Fibroblast of lung (primary cell): Measurements from ENCODE around the gene PRCD. TPM values are rescaled to one million over a fixed set of nuclear protein-coding genes. Genes with fewer than 3 reads are reported as not detected.

Source experiments
- DNase-seq, 2 donors: peaks; one replicate each; pipeline versions ENCODE4 v3.0.0 to v3.0.0-alpha.2; 2010; ENCODE audit warnings: low read depth in 2 of 2
- H2AFZ ChIP-seq: 2 replicates; pipeline ENCODE4 v1.5.1; 2012; ENCODE audit warnings: low read length, control low read depth, inconsistent platforms
- H3K27ac ChIP-seq: 2 replicates; pipeline ENCODE4 v1.5.1; 2011; ENCODE audit warnings: low read length, control low read depth; ENCODE audit not compliant: insufficient read depth
- H3K27me3 ChIP-seq: 2 replicates; pipeline ENCODE4 v1.5.1; 2011; ENCODE audit warnings: mild to moderate bottlenecking, low read length; ENCODE audit not compliant: control insufficient read depth, insufficient read depth
- H3K36me3 ChIP-seq: 2 replicates; pipeline ENCODE4 v1.5.1; 2011; ENCODE audit warnings: low read length; ENCODE audit not compliant: control insufficient read depth, insufficient read depth
- H3K4me1 ChIP-seq: 2 replicates; pipeline ENCODE4 v1.5.1; 2011; ENCODE audit warnings: low read length; ENCODE audit not compliant: control insufficient read depth, insufficient read depth; ENCODE audit errors: extremely low read depth
- H3K4me2 ChIP-seq: 2 replicates; pipeline ENCODE4 v1.5.1; 2011; ENCODE audit warnings: low read length, control low read depth; ENCODE audit not compliant: insufficient read depth; ENCODE audit errors: extremely low read depth
- H3K4me3 ChIP-seq, 4 experiments: fragments of 200-600 bp in 1 of 4; sonication (generic) in 1 of 4; replicated peaks in 1 of 4; 2 replicates each; pipeline ENCODE4 v1.5.1; 2011 to 2016; ENCODE audit warnings: low read length in 4 of 4, low read depth in 3 of 4, mild to moderate bottlenecking in 3 of 4, control low read depth in 2 of 4, inconsistent platforms in 1 of 4, mixed read lengths in 1 of 4; ENCODE audit not compliant: insufficient read depth in 1 of 4; ENCODE audit errors: control extremely low read depth in 1 of 4
- H3K79me2 ChIP-seq: 2 replicates; pipeline ENCODE4 v1.5.1; 2012; ENCODE audit warnings: mild to moderate bottlenecking, low read length, inconsistent platforms; ENCODE audit not compliant: control insufficient read depth, insufficient read depth
- H3K9ac ChIP-seq: 2 replicates; pipeline ENCODE4 v1.5.1; 2011; ENCODE audit warnings: mild to moderate bottlenecking, low read length, control low read depth; ENCODE audit not compliant: insufficient read depth
- H3K9me3 ChIP-seq: 2 replicates; pipeline ENCODE4 v1.5.1; 2012; ENCODE audit warnings: low read depth, low read length; ENCODE audit not compliant: control insufficient read depth, insufficient read depth
- H4K20me1 ChIP-seq: 2 replicates; pipeline ENCODE4 v1.5.1; 2011; ENCODE audit warnings: low read length; ENCODE audit not compliant: control insufficient read depth, insufficient read depth; ENCODE audit errors: extremely low read depth
- EZH2 ChIP-seq: IDR thresholded peaks from 2 replicates; pipeline ENCODE4 v1.5.1; 2012; ENCODE audit warnings: low read length, control low read depth, mild to moderate bottlenecking; ENCODE audit errors: missing control alignments
- polyA plus RNA-seq, 2 donors: library from polyadenylated mRNA; depleted of rRNA in 1 of 2; stranded (reverse) in 1 of 2; unstranded in 1 of 2; fragments of >200 nt; gene quantifications; 2 replicates each; pipeline ENCODE4 v1.2.1, GENCODE V29; 2011 to 2012; ENCODE audit warnings: missing spikeins in 1 of 2
- total RNA-seq: library from RNA; depleted of rRNA; stranded (reverse); fragments of >200 nt; gene quantifications from 2 replicates; pipeline ENCODE4 v1.2.1, GENCODE V29; 2014
- TF ChIP-seq, protein P1 (sequence below), 2 donors: IDR thresholded peaks in 1 of 2; conservative IDR thresholded peaks in 1 of 2; 1 replicate in 1 of 2; 2 replicates in 1 of 2; pipeline ENCODE4 v1.5.1; 2011 to 2012; ENCODE audit warnings: low read length in 2 of 2, control low read depth in 1 of 2, inconsistent platforms in 1 of 2, low read depth in 1 of 2, mild to moderate bottlenecking in 1 of 2

Gene PRCD
- total and polyA plus RNA-seq, 2 donors (not counting 1 experiment from before 2014, with no cell fraction given): 0.89 to 4.3 TPM

DNA sequence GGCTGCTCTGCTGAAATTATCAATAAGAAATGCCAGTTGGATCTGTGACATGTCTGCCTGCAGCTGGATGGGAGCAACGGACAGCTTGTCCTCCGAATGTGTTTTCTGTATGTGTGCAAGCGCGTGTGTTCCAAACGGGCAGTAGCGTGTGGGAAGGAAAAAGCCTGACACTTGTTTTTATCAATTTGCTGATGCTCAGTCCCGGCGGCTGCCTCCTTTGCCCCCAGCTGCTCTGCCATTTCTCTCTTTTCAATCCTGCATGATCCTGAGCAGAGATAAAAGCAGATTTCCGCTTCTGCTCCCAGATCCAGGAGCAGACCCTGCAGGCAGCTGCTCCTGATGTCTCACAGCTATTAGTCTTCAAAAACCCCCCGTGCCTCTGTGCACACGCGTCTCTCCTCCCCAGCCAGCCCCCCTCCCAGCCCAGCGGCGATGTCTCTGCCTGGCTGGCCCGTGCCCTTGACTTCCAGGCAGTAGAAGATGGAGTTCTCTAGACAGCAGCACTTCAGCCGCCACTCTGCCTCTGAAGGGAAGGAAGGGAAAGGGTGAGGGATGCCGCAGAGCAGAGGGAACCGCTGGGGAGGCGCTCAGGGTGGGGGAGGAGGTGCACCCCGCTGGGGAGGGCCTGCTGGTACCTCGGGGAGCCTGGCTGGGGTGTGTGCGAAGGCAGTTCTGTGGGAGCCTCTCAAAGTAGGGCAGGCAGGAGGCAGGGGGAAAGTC, 4.1 kb downstream of the PRCD start:
- Histone ChIP-seq H3K4me3 (no peak overlapping the region), H3K4me2 (peak overlapping the region; percentile 11), H3K79me2 (no peaks in the 10 kb centered on the region), H3K4me1 (peaks cover 36% of the 10 kb centered on the region), H4K20me1 (no peaks in the 10 kb centered on the region), H3K27me3 (no peaks in the 10 kb centered on the region), H3K9me3 (no peaks in the 10 kb centered on the region), H3K27ac (no peak overlapping the region), H2AFZ (no peak overlapping the region), H3K9ac (peak overlapping the region; percentile 5), H3K36me3 (no peaks in the 10 kb centered on the region)
- no peak for TF ChIP-seq EZH2
- TF ChIP-seq, protein P1, sequence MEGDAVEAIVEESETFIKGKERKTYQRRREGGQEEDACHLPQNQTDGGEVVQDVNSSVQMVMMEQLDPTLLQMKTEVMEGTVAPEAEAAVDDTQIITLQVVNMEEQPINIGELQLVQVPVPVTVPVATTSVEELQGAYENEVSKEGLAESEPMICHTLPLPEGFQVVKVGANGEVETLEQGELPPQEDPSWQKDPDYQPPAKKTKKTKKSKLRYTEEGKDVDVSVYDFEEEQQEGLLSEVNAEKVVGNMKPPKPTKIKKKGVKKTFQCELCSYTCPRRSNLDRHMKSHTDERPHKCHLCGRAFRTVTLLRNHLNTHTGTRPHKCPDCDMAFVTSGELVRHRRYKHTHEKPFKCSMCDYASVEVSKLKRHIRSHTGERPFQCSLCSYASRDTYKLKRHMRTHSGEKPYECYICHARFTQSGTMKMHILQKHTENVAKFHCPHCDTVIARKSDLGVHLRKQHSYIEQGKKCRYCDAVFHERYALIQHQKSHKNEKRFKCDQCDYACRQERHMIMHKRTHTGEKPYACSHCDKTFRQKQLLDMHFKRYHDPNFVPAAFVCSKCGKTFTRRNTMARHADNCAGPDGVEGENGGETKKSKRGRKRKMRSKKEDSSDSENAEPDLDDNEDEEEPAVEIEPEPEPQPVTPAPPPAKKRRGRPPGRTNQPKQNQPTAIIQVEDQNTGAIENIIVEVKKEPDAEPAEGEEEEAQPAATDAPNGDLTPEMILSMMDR (conservative IDR thresholded peaks at IDR 0.05 in 1 of 2, IDR thresholded peaks at IDR 0.05 in 1 of 2; ENCODE audit: low read depth in 1 of 2, low read length in 2 of 2): no peak
- DNase-seq: no peak

DNA sequence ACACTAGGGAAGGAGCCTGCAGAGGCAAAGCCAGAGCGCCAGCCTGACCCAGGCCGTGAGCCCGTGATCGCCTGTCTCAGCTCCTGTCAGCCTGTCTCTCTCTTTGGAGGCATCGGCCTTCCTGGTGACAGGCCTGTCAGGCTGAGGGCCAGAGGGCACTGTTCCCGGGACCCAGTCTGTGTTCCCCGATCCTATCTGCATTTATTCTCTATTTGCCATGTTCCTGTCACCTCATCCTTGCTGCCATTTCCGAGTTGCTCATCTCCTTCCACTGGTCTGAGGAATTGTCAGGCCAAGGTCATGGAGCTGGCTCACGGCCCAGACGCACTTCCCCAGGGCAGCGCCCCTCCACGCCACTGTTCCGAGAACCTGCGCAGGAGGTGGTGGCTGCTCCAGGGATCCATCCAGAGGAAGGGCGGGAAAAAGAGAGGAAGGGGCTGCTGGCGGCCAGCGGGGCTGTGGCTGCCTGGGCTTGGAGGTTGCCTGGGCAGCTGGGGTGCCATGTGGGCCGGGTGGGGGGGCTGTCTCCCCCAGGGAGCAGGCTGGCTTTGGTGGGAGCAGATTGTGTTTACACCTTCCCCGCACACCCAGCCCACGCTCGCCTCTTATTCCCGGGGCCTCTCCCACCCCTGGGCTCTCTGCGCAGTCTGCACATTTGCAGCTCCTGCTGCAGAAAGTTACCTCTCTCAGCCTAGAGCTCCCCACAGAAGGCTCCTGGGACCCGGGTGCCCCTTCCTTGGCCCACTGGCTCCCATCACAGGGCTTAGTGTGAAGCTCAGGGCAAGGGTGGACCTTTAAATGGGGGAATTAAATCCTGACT, 4.9 kb downstream of the PRCD start:
- DNase-seq: no peak
- Histone ChIP-seq H3K9ac (no peak overlapping the region), H3K4me3 (no peak overlapping the region), H3K79me2 (no peaks in the 10 kb centered on the region), H3K4me1 (peaks cover 36% of the 10 kb centered on the region), H3K36me3 (no peaks in the 10 kb centered on the region), H3K27ac (no peak overlapping the region), H4K20me1 (no peaks in the 10 kb centered on the region), H3K9me3 (no peaks in the 10 kb centered on the region), H3K4me2 (no peak overlapping the region), H2AFZ (no peak overlapping the region), H3K27me3 (no peaks in the 10 kb centered on the region)
- TF ChIP-seq, protein P1 (conservative IDR thresholded peaks at IDR 0.05 in 1 of 2, IDR thresholded peaks at IDR 0.05 in 1 of 2; ENCODE audit: low read depth in 1 of 2, low read length in 2 of 2): no peak
- no peak for TF ChIP-seq EZH2

DNA sequence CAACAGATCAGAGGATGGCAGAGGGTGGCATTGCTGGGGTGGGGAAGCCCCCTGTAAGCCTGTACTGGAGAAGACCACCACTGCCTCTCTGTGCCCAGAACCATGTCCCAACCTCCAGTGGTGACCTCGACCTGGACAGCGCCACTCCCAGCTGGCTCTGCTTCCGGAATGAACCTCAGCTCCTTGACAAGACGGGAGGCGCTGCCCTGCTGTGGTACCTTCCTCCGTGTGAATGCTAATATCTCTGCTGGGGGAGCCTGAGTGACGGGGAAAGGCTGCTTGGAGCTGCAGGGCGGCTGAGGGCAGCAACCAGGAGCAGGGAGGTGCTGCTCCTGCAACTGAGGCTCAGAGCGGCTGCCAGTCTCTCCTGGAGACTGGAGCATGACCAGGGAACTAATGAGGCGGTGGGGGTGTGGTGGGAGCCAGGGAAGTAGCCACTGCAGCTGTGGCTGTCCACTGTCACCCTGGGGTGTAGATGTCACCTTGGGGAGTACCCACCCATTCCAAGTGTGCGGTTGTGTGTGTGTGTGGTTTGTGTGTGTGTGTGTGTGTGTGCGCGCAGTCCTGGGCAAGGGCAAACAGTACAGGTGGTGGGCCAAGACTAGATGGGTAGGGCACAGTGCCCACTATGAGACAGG, 6.2 kb downstream of the PRCD start:
- Histone ChIP-seq H3K79me2 (no peaks in the 10 kb centered on the region), H3K36me3 (no peaks in the 10 kb centered on the region), H3K9me3 (no peaks in the 10 kb centered on the region), H3K4me2 (peak overlapping the region; percentile 15), H4K20me1 (no peaks in the 10 kb centered on the region), H3K27ac (peak overlapping the region; percentile 88), H3K9ac (no peak overlapping the region), H3K4me3 (no peak overlapping the region), H3K27me3 (no peaks in the 10 kb centered on the region), H2AFZ (no peak overlapping the region), H3K4me1 (peaks cover 32% of the 10 kb centered on the region)
- DNase-seq: no peak
- no peak for TF ChIP-seq EZH2
- TF ChIP-seq, protein P1 (conservative IDR thresholded peaks at IDR 0.05 in 1 of 2, IDR thresholded peaks at IDR 0.05 in 1 of 2; ENCODE audit: low read depth in 1 of 2, low read length in 2 of 2): no peak
